IMR-90 (cell line): ENCODE measurements around the gene FOXD4. TPM values are rescaled to one million over a fixed set of nuclear protein-coding genes. Genes with fewer than 3 reads are reported as not detected.
"Not testable (repeated sequence)": the region's sequence is repeated elsewhere in the genome, so short reads cannot be mapped to it uniquely, and the experiment has no call there.

Source experiments
- ATAC-seq: fragments of 200-7000 bp; cut with Tn5 transposase; 2 replicates; pipeline ENCODE4 v1.9.1; 2020; ENCODE audit warnings: low read depth, mild to moderate bottlenecking, moderate library complexity
- BruUV-seq: library from RNA; stranded (reverse); fragments of 400-500 nt; replicated peaks from 2 replicates; lab custom pipeline; 2021; lab: Mats Ljungman, UMichigan
- CTCF ChIA-PET: fragments of 300-600 bp; formaldehyde crosslinking; extraction: SDS; loops from one replicate; lab custom pipeline; 2021; ENCODE audit warnings: antibody characterized with exemption; lab: Yijun Ruan, JAX
- POLR2A ChIA-PET: fragments of 300-600 bp; sonication (Branson Sonifier 250); formaldehyde crosslinking; loops from one replicate; lab custom pipeline; 2022; ENCODE audit warnings: antibody characterized with exemption; ENCODE audit not compliant: unreplicated experiment; lab: Charles Lee
- DNase-seq: peaks from one replicate; pipeline ENCODE4 v3.0.0; 2013
- H2AFZ ChIP-seq: replicated peaks from 2 replicates; pipeline ENCODE3; 2013; ENCODE audit warnings: low read length, mild to moderate bottlenecking; ENCODE audit not compliant: poor library complexity
- H2AK5ac ChIP-seq: 2 replicates; pipeline ENCODE4 v1.6.1; 2013; ENCODE audit warnings: low read depth, low read length, inconsistent platforms
- H2AK9ac ChIP-seq: replicated peaks from 2 replicates; pipeline ENCODE3; 2013; ENCODE audit warnings: mild to moderate bottlenecking, low read depth, low read length, moderate library complexity; ENCODE audit not compliant: poor library complexity
- H2BK120ac ChIP-seq: 2 replicates; pipeline ENCODE4 v1.6.1; 2013; ENCODE audit warnings: low read depth, low read length, inconsistent platforms
- H2BK15ac ChIP-seq: 3 replicates; pipeline ENCODE4 v1.6.1; 2013; ENCODE audit warnings: low read depth, low read length, inconsistent platforms
- H2BK20ac ChIP-seq: 2 replicates; pipeline ENCODE4 v1.6.1; 2013; ENCODE audit warnings: low read depth, mild to moderate bottlenecking, inconsistent platforms, low read length, moderate library complexity
- H2BK5ac ChIP-seq: 2 replicates; pipeline ENCODE4 v1.6.1; 2013; ENCODE audit warnings: mild to moderate bottlenecking, low read depth, low read length, inconsistent platforms; ENCODE audit not compliant: poor library complexity, severe bottlenecking
- H3K14ac ChIP-seq: replicated peaks from 2 replicates; pipeline ENCODE4 v1.6.1; 2013; ENCODE audit warnings: low read depth, low read length, inconsistent platforms
- H3K18ac ChIP-seq: 2 replicates; pipeline ENCODE4 v1.6.1; 2013; ENCODE audit warnings: low read depth, low read length, control low read depth
- H3K23ac ChIP-seq: 2 replicates; pipeline ENCODE4 v1.6.1; 2013; ENCODE audit warnings: low read depth, low read length, inconsistent platforms
- H3K27ac ChIP-seq: 2 replicates; pipeline ENCODE4 v1.5.1; 2013; ENCODE audit warnings: mild to moderate bottlenecking, control low read depth, low read length; ENCODE audit not compliant: insufficient read depth
- H3K27me3 ChIP-seq: 2 replicates; pipeline ENCODE4 v1.6.1; 2013; ENCODE audit warnings: low read length; ENCODE audit not compliant: control insufficient read depth, insufficient read depth
- H3K36me3 ChIP-seq: 2 replicates; pipeline ENCODE4 v1.6.1; 2013; ENCODE audit warnings: low read length, mixed read lengths; ENCODE audit not compliant: control insufficient read depth, insufficient read depth
- H3K4ac ChIP-seq: 2 replicates; pipeline ENCODE4 v1.6.1; 2013; ENCODE audit warnings: low read depth, low read length, inconsistent platforms
- H3K4me1 ChIP-seq: 2 replicates; pipeline ENCODE4 v1.6.1; 2013; ENCODE audit warnings: low read length, mixed read lengths; ENCODE audit not compliant: control insufficient read depth, insufficient read depth
- H3K4me2 ChIP-seq: 2 replicates; pipeline ENCODE4 v1.6.1; 2013; ENCODE audit warnings: low read depth, mild to moderate bottlenecking, control low read depth, low read length, moderate library complexity
- H3K4me3 ChIP-seq: 2 replicates; pipeline ENCODE4 v1.5.1; 2013; ENCODE audit warnings: low read depth, mild to moderate bottlenecking, control low read depth, low read length, moderate library complexity; ENCODE audit not compliant: insufficient read depth
- H3K56ac ChIP-seq: 2 replicates; pipeline ENCODE4 v1.6.1; 2013; ENCODE audit warnings: low read length, inconsistent platforms; ENCODE audit not compliant: insufficient read depth; ENCODE audit errors: extremely low read depth
- H3K79me1 ChIP-seq, 2 experiments: 2 replicates each; pipeline ENCODE4 v1.6.1; 2013; ENCODE audit warnings: low read length in 2 of 2, inconsistent platforms in 1 of 2, low read depth in 1 of 2
- H3K9ac ChIP-seq: 2 replicates; pipeline ENCODE4 v1.6.1; 2013; ENCODE audit warnings: low read depth, low read length, control low read depth
- H3K9me1 ChIP-seq: 2 replicates; pipeline ENCODE4 v1.6.1; 2013; ENCODE audit warnings: low read length, inconsistent platforms; ENCODE audit not compliant: insufficient read depth
- H3K9me3 ChIP-seq: 2 replicates; pipeline ENCODE4 v1.6.1; 2013; ENCODE audit warnings: low read length; ENCODE audit not compliant: control insufficient read depth, insufficient read depth
- H4K20me1 ChIP-seq: 2 replicates; pipeline ENCODE4 v1.6.1; 2013; ENCODE audit warnings: low read length, inconsistent platforms; ENCODE audit not compliant: insufficient read depth
- H4K5ac ChIP-seq: 2 replicates; pipeline ENCODE4 v1.6.1; 2013; ENCODE audit warnings: mild to moderate bottlenecking, low read depth, low read length, control low read depth
- H4K8ac ChIP-seq, 2 experiments: 2 replicates each; pipeline ENCODE4 v1.6.1; 2013; ENCODE audit warnings: low read depth in 2 of 2, low read length in 2 of 2, control low read depth in 1 of 2, inconsistent platforms in 1 of 2
- H4K91ac ChIP-seq: 2 replicates; pipeline ENCODE4 v1.6.1; 2013; ENCODE audit warnings: low read depth, low read length, inconsistent platforms; ENCODE audit not compliant: insufficient read depth
- WGBS, 2 experiments: methylation state at CpG; one replicate each; pipeline versions ENCODE4 v1.1.5 to v1.1.7; 2013; ENCODE audit warnings: missing lambda C conversion rate in 2 of 2; ENCODE audit not compliant: insufficient read length in 1 of 2; ENCODE audit errors: extremely low coverage in 2 of 2; 5-methylcytosine and 5-hydroxymethylcytosine counted together
- dilution Hi-C: fragments of 300-500 bp; cut with HindIII; formaldehyde crosslinking; loops from one replicate; pipeline ENCODE4 v1.14.3; 2018; ENCODE audit warnings: low sequenced_read_pairs; ENCODE audit not compliant: unreplicated experiment
- in situ Hi-C: fragments of 300-500 bp; cut with MboI; formaldehyde crosslinking; loops from 3 replicates; pipeline ENCODE4 v1.14.3; 2019; ENCODE audit warnings: low sequenced_read_pairs, inconsistent platforms, mixed read lengths
- intact Hi-C: fragments of 100-400 bp; cut with micrococcal nuclease; formaldehyde crosslinking; loops from 2 replicates; pipeline ENCODE4 v1.10.0; 2022
- polyA plus RNA-seq, 3 experiments: library from polyadenylated mRNA; depleted of rRNA; stranded (reverse); fragments of >200 nt; gene quantifications; 2 replicates each; pipeline ENCODE4 v1.2.3, GENCODE V29; 2012; ENCODE audit warnings: low replicate concordance in 1 of 3
- total RNA-seq: library from RNA; depleted of rRNA; stranded (reverse); fragments of >200 nt; gene quantifications from 2 replicates; pipeline ENCODE4 v1.2.3, GENCODE V29; 2012

Gene FOXD4
- total and polyA plus RNA-seq, 2 of the 4 experiments (the other 2 are of a cell fraction) = 0.03 to 0.18 TPM

- H2AFZ ChIP-seq, dilution Hi-C loops, intact Hi-C loops, H3K36me3 ChIP-seq, H2BK5ac ChIP-seq, H4K5ac ChIP-seq, H3K4me1 ChIP-seq, H2BK15ac ChIP-seq, H3K79me1 ChIP-seq, H2BK120ac ChIP-seq, H2BK20ac ChIP-seq, H4K20me1 ChIP-seq, H3K14ac ChIP-seq, H3K9me3 ChIP-seq, H3K4ac ChIP-seq, ATAC-seq, CTCF ChIA-PET, H3K9me1 ChIP-seq, H3K27ac ChIP-seq, H2AK9ac ChIP-seq, H3K9ac ChIP-seq, H4K8ac ChIP-seq, H3K4me3 ChIP-seq, DNase-seq, POLR2A ChIA-PET, in situ Hi-C loops, H3K56ac ChIP-seq, H2AK5ac ChIP-seq, H3K23ac ChIP-seq, H3K4me2 ChIP-seq, H3K27me3 ChIP-seq, H3K18ac ChIP-seq, BruUV-seq, H4K91ac ChIP-seq: not testable (repeated sequence)
Observed at GRCh38 chr9:151173-151572, 33.0 kb upstream of the FOXD4 start.

- DNase-seq, intact Hi-C loops, H4K20me1 ChIP-seq, H3K9me3 ChIP-seq, H3K36me3 ChIP-seq, H3K4me1 ChIP-seq, H3K14ac ChIP-seq, ATAC-seq, H4K8ac ChIP-seq, H3K9me1 ChIP-seq, H3K18ac ChIP-seq, H4K5ac ChIP-seq, H2AK5ac ChIP-seq, BruUV-seq, H4K91ac ChIP-seq, H2AFZ ChIP-seq, H2AK9ac ChIP-seq, H3K4me3 ChIP-seq, H3K27ac ChIP-seq, H3K27me3 ChIP-seq, H3K79me1 ChIP-seq, H2BK20ac ChIP-seq, H2BK5ac ChIP-seq, CTCF ChIA-PET, H3K9ac ChIP-seq, POLR2A ChIA-PET, H2BK120ac ChIP-seq, H3K4me2 ChIP-seq, H3K4ac ChIP-seq, H2BK15ac ChIP-seq, in situ Hi-C loops, H3K56ac ChIP-seq, H3K23ac ChIP-seq, dilution Hi-C loops: not testable (repeated sequence)
- WGBS, 2 experiments = no CpG with 5 or more reads among the region's 17 CpGs
Observed at GRCh38 chr9:139880-140279, 21.7 kb upstream of the FOXD4 start.
